Measurements from ENCODE around the gene PROX1. TPM values are rescaled to one million over a fixed set of nuclear protein-coding genes. Genes with fewer than 3 reads are reported as not detected.

The PROX1 gene
- polyA plus RNA-seq, 1 donor (not counting 4 experiments of a cell fraction or from before 2014, with no cell fraction given) = 0.20 TPM

DNA sequence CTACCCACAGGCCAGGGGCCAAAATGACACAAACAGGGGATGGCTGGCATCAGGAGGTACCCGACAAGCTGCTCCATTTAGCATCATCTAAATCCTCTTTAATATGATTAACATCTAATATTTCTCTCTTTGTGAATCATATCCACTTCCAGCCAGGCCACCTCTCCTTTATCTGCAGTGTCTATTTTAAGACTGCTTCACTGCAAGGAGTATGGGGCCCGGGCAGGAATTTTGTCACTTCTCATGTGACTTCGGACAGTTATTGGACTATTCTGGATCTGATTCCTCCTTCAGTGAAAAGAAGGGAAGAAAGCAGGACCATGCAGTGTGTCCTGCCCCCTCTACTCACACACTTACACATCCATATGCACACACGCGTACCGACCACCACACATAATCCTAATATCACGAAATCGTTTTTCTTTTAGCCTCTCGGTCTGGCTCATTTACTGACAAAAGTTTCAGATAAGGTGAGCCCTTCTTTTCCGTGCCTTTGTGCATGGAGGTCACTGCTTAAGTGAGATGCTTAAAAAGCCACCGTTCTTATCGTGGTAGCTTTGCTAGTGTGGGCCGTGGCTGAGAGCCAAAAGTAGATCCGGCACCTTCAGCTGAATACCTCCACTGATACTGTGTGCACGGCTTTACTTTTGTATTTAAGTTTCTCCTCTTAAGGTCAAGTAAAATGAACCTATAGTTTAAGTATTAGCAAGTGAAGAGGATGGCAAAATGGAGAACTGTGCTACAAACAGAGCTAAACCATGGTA, 26.0 kb downstream of the PROX1 start:
- Histone ChIP-seq H3K4me3 (ENCODE audit: control insufficient read depth in 2 of 3, extremely low read depth in 1 of 3, insufficient read depth in 2 of 3, low read depth in 1 of 3, low read length in 3 of 3) (no peak overlapping the region), H3K9ac (ENCODE audit: control insufficient read depth, extremely low read depth, insufficient read depth, low read length) (no peak overlapping the region), H3K79me2 (ENCODE audit: control insufficient read depth, insufficient read depth, low read length) (no peaks in the 10 kb centered on the region), H3K9me1 (ENCODE audit: control insufficient read depth, extremely low read depth, insufficient read depth, low read length) (no peaks in the 10 kb centered on the region), H3K4me2 (ENCODE audit: control insufficient read depth, extremely low read depth, insufficient read depth, low read depth, low read length) (no peak overlapping the region), H3K27me3 (ENCODE audit: control insufficient read depth, extremely low read depth, insufficient read depth, low read length) (no peaks in the 10 kb centered on the region), H3K27ac (ENCODE audit: control insufficient read depth, insufficient read depth, low read length) (no peak overlapping the region), H3K9me3 (ENCODE audit: control insufficient read depth, low read depth, low read length) (no peaks in the 10 kb centered on the region), H4K20me1 (ENCODE audit: control insufficient read depth, extremely low read depth, insufficient read depth, low read length) (no peaks in the 10 kb centered on the region), H3K36me3 (ENCODE audit: control insufficient read depth in 2 of 2, extremely low read depth in 1 of 2, insufficient read depth in 2 of 2, low read length in 2 of 2) (no peaks in the 10 kb centered on the region), H3K4me1 (ENCODE audit: control insufficient read depth, extremely low read depth, insufficient read depth, low read length) (no peaks in the 10 kb centered on the region), H2AFZ (ENCODE audit: control insufficient read depth, low read length) (no peak overlapping the region)
- no peak for TF ChIP-seq CTCF (optimal IDR thresholded peaks at IDR 0.05 in 1 of 3, IDR thresholded peaks at IDR 0.05 in 1 of 3, conservative IDR thresholded peaks at IDR 0.05 in 1 of 3; ENCODE audit: extremely low read depth in 1 of 3, insufficient read depth in 2 of 3, low read length in 3 of 3)
- no peak for TF ChIP-seq EZH2 (IDR thresholded peaks at IDR 0.05; ENCODE audit: low read length)
- FAIRE-seq (no peak), DNase-seq (ENCODE audit: low read depth, low spot score) (no peak)
- dilution Hi-C loops (cut with MboI; ENCODE audit: extremely low pct_ligation_motif_present, low sequenced_read_pairs) = no loop called here

GRCh38 chr1:214014730-214015129, 27.0 kb downstream of the PROX1 start:
- Histone ChIP-seq H3K27ac (ENCODE audit: control insufficient read depth, insufficient read depth, low read length) (no peak overlapping the region), H3K9ac (ENCODE audit: control insufficient read depth, extremely low read depth, insufficient read depth, low read length) (no peak overlapping the region), H4K20me1 (ENCODE audit: control insufficient read depth, extremely low read depth, insufficient read depth, low read length) (no peaks in the 10 kb centered on the region), H3K4me3 (ENCODE audit: control insufficient read depth in 2 of 3, extremely low read depth in 1 of 3, insufficient read depth in 2 of 3, low read depth in 1 of 3, low read length in 3 of 3) (no peak overlapping the region), H2AFZ (ENCODE audit: control insufficient read depth, low read length) (no peak overlapping the region), H3K79me2 (ENCODE audit: control insufficient read depth, insufficient read depth, low read length) (no peaks in the 10 kb centered on the region), H3K27me3 (ENCODE audit: control insufficient read depth, extremely low read depth, insufficient read depth, low read length) (no peaks in the 10 kb centered on the region), H3K9me3 (ENCODE audit: control insufficient read depth, low read depth, low read length) (no peaks in the 10 kb centered on the region), H3K9me1 (ENCODE audit: control insufficient read depth, extremely low read depth, insufficient read depth, low read length) (no peaks in the 10 kb centered on the region), H3K4me2 (ENCODE audit: control insufficient read depth, extremely low read depth, insufficient read depth, low read depth, low read length) (no peak overlapping the region), H3K36me3 (ENCODE audit: control insufficient read depth in 2 of 2, extremely low read depth in 1 of 2, insufficient read depth in 2 of 2, low read length in 2 of 2) (no peaks in the 10 kb centered on the region), H3K4me1 (ENCODE audit: control insufficient read depth, extremely low read depth, insufficient read depth, low read length) (no peaks in the 10 kb centered on the region)
- FAIRE-seq (no peak), DNase-seq (ENCODE audit: low read depth, low spot score) (no peak)
- TF ChIP-seq CTCF (optimal IDR thresholded peaks at IDR 0.05 in 1 of 3, IDR thresholded peaks at IDR 0.05 in 1 of 3, conservative IDR thresholded peaks at IDR 0.05 in 1 of 3; ENCODE audit: extremely low read depth in 1 of 3, insufficient read depth in 2 of 3, low read length in 3 of 3) (no peak), EZH2 (IDR thresholded peaks at IDR 0.05; ENCODE audit: low read length) (no peak)
- dilution Hi-C loops (cut with MboI; ENCODE audit: extremely low pct_ligation_motif_present, low sequenced_read_pairs) = no loop called here

All from keratinocyte (primary cell).